OCI-LY3 (cell line): ENCODE data around the gene PATJ.

Source experiments
- CTCF ChIP-seq: fragments of 200-600, 300-600 bp; sonication (generic); IDR thresholded peaks from 2 replicates; pipeline ENCODE4 v1.5.1; 2014; ENCODE audit warnings: antibody characterized with exemption, low read length, low read depth
- EZH2phosphoT487 ChIP-seq: fragments of 200-600 bp; shearing (Covaris generic); IDR thresholded peaks from 2 replicates; pipeline ENCODE4 v1.6.1; 2018; ENCODE audit warnings: antibody characterized with exemption, mixed run types, low read depth

GRCh38 chr1:61852670-61853015, 110.4 kb downstream of the PATJ start:
- no peak for TF ChIP-seq CTCF
- no peak for TF ChIP-seq EZH2phosphoT487
